ENCODE data around the gene KNCN.

KNCN gene

DNA sequence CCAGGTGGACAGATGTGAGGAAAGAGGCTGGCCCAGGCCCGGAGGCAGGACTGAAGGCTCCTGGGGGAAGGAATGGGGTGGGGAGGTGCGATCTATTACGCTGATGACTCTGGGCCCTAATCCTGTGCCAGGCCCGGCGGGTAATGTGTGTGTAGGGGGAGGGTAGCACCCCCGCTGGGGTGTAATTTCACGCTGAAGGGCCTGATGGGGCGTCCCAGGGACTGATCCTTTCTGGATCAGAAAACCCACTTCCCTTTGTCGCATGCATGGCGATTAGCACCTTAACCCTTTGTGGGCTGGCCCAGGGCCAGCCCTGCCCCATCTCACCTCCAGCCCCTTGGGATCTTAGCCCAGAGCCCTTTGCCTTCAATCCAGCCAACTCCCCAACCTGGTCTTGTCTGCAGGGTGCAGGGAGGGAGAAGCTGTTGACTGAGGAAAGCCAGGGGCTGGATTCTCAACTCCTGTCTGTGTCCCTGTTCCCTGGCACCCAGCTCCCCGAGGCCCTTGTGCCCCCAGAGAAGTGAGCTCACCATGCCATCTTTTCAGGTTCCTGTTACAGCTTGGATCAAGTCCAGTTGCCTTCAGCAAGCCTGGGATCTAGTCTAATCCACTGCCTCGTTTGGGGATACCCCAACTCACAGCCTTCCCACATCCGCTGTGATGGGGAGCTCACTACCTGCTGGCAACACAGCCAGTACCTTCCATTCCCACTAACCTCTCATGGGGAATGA is 26.0 kb downstream of the KNCN start:
- DNase-seq (ENCODE audit: low read depth in 3 of 3, low spot score in 1 of 3) = no peak

GRCh38 chr1:46524843-46525242 is 26.6 kb downstream of the KNCN start:
- DNase-seq (ENCODE audit: low read depth in 3 of 3, low spot score in 1 of 3) = no peak

GRCh38 chr1:46523496-46524353 is 27.7 kb downstream of the KNCN start:
- DNase-seq (ENCODE audit: low read depth in 3 of 3, low spot score in 1 of 3) = no peak

DNA sequence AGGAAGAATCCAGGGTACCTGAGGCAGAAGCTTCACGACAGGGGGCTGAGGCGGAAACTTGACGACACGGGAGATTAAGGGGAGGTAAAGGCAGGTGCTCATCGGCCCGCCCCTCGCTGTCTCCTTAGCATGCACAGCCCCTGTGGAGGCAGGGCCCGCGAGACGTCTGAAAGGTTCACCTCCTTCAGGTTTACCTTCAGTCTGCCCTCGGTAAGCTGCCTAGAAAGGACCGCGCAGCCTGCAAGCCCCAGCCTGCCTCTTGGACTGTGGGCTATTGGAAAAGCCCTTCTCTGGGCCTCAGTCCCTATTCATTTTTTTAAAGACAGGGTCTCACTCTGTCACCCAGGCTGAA is 28.5 kb downstream of the KNCN start:
- no peak for DNase-seq (ENCODE audit: low read depth in 3 of 3, low spot score in 1 of 3)

DNA sequence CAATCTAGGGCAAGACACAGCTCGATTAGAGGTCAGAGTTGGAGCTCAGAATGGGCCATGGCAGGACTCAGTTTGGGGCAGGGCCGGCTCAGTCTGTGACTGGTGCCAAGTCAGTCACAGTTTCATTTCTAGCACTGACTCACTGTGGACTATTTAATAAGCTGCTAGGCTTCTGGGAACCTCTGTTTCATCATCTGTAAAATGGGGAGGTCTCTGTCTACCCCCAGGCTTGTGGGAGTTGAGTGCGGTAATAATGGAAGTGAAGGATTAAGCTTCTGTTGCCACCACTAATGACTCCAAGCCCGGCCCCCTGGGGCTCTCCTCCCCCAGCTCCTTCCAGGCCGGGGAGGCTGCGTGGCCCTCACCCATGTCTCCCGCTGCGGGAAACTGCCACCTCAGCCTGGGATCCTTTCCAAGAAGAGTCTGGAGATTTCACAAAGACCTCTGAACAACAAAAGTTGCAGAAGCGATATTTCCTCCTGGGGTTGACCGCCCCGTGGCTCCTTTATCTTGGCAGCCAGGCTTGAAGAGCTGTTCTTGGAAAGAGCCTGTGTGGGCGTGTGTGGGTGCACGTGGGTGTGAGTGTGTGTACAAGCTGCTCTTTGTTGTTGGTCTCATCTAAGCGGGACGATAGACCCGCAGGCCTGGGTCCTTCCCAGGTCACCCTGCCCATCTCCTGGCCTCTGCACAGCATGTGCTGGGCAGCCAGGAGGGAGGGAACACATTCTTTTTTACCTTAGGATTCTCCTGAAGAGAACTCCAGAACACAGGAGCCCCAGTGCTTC is 29.1 kb downstream of the KNCN start:
- no peak for DNase-seq (ENCODE audit: low read depth in 3 of 3, low spot score in 1 of 3)

- no peak for DNase-seq (ENCODE audit: low read depth in 3 of 3, low spot score in 1 of 3)
Observed at GRCh38 chr1:46521414-46521813, 30.0 kb downstream of the KNCN start.

DNA sequence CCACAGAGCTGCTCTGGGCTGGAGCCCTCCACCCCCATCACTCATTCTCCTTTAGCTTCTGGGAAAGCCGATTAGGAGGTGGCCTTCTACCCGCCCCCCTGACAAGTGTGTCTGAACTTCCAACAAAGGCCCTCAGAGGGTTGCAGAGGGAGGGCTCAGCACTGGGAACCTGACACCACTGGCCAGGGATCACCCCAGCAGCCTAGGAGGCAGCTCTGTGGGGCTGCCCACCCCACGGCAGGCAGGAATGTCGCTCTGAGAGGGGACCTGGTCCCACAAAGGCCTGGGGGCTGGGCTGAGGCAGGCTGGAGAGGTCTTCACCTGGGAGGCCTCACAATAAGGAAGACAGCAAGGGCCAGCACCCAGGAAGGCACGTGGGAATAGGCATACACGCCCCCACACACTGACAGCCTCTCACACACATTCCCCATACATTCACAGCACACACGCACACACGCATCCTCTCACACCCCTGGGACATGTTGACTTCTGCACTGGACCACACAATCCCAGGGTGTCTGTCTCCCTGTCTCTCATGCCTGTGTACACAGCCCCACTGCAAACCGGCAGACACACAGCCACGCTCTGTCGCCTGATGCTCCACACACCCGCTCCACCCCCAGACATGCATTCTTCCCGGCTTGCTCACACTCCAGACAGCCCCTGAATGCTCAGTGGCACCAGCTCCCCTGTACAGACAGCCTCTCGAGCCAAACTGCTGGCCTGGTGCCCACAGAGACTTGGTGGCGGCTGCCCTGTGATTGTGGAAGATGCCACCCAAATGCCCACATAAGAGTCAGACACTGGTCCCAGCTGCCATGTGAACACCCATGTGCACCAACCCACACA is 31.2 kb downstream of the KNCN start:
- no peak for DNase-seq (ENCODE audit: low read depth in 3 of 3, low spot score in 1 of 3)

- no peak for DNase-seq (ENCODE audit: low read depth in 3 of 3, low spot score in 1 of 3)
Observed at GRCh38 chr1:46519209-46519608, 32.2 kb downstream of the KNCN start.

GRCh38 chr1:46517932-46518498 is 33.4 kb downstream of the KNCN start:
- DNase-seq (ENCODE audit: low read depth in 3 of 3, low spot score in 1 of 3) = no peak

DNA sequence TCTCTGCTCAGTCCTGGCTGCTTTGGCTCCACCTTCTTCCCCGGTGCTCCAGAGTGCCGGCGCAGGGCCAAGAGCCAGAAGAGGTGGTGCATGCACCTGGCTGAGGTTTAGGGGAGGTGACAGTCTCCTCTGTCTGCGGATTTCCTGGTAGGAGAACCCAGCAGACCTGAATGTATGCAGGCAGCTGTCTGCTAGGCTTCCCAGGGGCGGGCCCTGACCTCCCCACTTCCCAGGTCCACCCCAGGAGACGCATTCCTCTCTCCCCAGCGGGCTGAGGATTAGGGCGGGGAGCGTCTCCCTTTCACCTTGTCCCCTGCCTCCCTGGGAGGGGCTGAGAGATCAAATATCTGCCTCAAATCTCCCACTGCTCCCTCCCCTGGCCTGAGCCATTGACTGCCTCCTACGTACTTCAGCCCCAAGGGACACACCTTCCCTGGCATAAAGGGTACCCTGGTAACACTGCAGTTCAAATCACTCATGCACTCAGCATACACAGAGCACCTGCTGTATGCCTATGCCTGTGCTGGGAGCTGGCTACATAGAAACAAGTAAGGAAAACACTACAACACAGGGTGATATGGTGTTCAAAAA is 34.3 kb downstream of the KNCN start:
- DNase-seq (ENCODE audit: low read depth in 3 of 3, low spot score in 1 of 3) = no peak

DNA sequence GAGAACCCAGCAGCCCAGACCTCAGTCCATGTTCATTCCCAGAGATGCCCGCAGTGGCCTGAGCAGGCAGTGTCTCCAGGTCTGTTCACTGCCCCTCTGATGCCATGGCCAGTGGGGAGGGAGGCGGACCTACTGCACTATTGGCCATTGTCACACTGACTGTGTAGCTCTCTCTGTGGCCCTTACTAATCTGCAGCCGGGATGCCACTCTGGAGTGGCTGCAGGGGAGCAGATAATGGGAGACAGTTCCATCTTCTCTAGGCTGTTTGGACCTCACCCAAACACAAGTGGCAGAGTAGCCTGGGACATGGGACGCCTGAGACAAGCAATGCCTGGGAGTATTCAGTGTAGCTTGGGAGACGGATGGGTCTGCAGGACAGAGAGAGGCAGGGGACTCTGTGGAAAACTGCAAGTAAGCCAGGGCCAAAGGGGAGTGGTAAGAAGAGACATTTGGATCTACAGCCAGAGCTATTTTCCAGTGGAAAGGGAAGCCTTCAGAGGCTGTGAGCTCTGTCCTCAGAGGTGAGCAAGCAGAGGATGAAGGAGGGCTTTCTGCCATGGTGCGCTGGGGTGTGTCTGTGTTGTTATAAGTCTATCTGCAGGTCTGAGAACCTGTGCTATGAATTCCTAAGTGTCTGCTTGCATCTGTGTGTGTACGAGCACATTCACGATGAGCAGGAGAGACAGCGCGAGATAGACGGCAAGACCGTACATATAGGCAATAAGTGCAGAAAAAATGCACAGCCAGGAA is 35.1 kb downstream of the KNCN start:
- DNase-seq (ENCODE audit: low read depth in 3 of 3, low spot score in 1 of 3) = no peak

GRCh38 chr1:46515576-46515975 is 35.9 kb downstream of the KNCN start:
- no peak for DNase-seq (ENCODE audit: low read depth in 3 of 3, low spot score in 1 of 3)

GRCh38 chr1:46513536-46513935 is 37.9 kb downstream of the KNCN start:
- DNase-seq (ENCODE audit: low read depth in 3 of 3, low spot score in 1 of 3) = no peak

DNA sequence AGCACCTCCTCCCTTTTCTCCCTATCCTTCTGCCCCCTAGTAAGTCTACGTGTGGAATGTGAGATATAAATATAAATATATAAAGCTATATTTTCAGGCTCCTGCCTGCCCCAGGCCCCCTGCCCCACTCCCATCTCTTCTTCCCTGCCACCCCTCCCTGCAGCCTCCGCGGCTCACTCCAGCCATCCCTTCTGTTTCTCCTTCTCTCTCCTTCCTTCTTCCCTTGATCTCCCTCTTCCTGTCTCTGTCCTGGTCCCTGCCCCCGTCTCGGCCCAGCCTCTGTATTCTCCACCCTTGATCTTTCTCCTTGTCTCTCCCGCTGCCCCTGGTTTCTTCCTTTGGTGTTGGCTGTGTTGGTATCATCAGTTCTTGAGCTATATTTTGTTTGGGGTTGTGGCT is 38.7 kb downstream of the KNCN start:
- no peak for DNase-seq (ENCODE audit: low read depth in 3 of 3, low spot score in 1 of 3)

DNA sequence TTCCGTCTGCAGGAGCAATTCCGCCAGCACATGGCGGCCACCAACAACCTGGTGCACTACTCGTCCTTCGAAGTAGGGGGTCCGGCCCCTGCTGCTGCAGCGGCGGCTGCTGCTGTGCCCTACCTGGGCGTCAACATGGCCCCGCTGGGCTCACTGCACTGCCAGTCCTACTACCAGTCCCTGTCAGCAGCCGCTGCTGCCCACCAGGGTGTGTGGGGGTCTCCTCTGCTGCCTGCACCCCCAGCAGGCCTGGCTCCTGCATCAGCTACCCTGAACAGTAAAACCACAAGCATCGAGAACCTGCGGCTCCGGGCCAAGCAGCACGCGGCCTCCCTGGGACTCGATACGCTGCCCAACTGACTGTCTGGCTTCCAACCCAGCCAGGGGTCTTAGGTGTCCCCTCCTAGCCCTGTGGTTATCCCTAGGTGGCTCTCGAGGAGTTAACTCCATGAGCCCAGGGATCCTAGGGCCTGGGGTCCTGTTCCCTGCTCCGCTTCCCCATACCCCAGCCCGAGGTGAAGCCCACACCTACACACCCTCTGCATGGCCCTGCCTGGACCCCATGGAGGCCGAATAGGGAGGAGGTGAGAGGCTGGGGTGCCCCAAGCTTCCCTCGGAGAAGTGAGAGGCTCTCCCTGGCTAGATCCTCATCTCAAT is 39.2 kb downstream of the KNCN start:
- no peak for DNase-seq (ENCODE audit: low read depth in 3 of 3, low spot score in 1 of 3)

DNA sequence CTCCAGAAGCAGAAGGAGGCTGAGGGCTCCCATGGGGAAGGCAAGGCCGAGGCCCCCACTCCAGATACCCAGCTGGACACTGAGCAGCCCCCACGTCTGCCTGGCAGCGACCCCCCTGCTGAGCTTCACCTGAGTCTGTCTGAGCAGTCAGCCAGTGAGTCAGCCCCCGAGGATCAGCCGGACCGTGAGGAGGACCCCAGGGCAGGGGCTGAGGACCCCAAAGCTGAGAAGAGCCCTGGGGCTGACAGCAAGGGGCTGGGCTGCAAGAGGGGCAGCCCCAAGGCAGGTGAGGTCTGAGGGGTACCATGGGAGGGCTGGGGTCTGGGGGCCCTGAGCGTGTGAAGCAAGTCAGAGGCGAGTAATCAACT is 40.5 kb downstream of the KNCN start:
- no peak for DNase-seq (ENCODE audit: low read depth in 3 of 3, low spot score in 1 of 3)

DNA sequence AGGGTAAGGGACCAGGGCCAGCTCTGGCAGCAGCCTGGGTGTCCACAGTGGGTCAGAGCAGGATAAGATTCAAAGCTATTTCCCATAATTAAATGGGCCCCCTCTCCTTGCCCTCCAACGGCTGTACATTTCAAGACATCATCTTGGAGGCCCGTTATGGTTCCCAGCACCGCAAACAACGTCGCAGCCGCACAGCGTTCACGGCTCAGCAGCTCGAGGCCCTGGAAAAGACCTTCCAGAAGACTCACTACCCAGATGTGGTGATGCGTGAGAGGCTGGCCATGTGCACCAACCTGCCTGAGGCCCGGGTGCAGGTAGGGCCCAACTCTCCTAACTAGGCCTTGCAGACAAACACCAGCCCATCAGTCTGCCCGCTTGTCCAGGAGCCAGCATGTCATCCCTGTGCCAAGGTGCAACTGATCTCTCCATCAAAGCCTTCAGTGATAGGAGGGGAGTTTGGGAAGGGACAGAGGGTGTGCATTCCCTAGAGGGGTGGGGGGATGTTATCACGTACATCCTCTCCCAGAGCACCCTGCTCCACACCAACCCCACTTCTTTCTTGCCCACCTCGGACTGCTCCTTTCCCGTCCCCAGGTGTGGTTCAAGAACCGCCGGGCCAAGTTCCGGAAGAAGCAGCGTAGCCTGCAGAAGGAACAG is 41.0 kb downstream of the KNCN start:
- no peak for DNase-seq (ENCODE audit: low read depth in 3 of 3, low spot score in 1 of 3)

- DNase-seq (ENCODE audit: low read depth in 3 of 3, low spot score in 1 of 3) = no peak
Observed at GRCh38 chr1:46508757-46509156, 42.7 kb downstream of the KNCN start.
